GM23338 (cell line): ENCODE results near the gene PTH2.

Source experiments
- CTCF ChIP-seq, 2 experiments: fragments of 200-600 bp in 1 of 2; sonication (generic) in 1 of 2; conservative IDR thresholded peaks; 2 replicates each; pipeline versions ENCODE4 v1.5.1 to v1.6.1; 2016 to 2017; ENCODE audit warnings: antibody characterized with exemption in 2 of 2, low read depth in 2 of 2, mild to moderate bottlenecking in 2 of 2, moderate library complexity in 1 of 2
- POLR2AphosphoS5 ChIP-seq: IDR thresholded peaks from 2 replicates; pipeline ENCODE4 v1.6.1; 2016; ENCODE audit warnings: antibody characterized with exemption, low read depth

DNA sequence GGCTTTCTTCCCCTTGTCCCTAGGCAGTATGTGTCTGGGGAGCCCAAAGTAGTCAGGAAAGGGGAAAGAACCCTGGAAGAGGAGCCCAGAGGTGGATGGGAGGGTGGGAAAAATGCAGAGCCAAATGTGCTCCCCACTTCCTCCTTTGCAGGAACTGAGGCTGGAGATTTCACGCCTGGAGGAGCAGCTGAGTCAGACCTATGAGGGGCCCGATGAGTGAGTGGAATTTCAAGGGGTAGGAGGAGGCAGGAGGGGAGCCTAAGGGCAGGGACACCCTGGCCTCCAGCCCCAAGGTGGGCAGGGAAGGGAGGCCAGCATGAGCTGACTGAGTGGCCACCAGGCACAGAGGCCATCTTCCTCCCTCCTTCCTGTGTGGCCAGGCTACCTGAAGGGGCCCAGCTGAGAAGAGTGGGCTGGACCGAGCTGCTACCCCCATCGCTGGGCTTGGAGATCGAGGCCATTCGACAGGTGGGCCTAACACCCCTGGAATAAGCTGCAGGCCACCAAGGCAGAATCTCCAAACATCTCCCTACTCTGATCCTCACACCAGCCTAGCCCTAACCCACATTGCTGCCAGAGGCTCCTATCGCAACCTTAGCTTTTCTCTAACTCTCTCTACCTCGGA lies 14.3 kb downstream of the PTH2 start:
- no peak for TF ChIP-seq POLR2AphosphoS5
- no peak for TF ChIP-seq CTCF (conservative IDR thresholded peaks at IDR 0.05; ENCODE audit: low read depth in 2 of 2)
